AG09319 (cell line): ENCODE measurements around the gene EBP.

Experiments
- DNase-seq: peaks from one replicate; pipeline ENCODE4 v3.0.0-alpha.2; 2010; ENCODE audit warnings: low read depth; ENCODE audit errors: extremely low read depth
- TF ChIP-seq, protein P1 (sequence below): IDR thresholded peaks from 2 replicates; pipeline ENCODE4 v1.5.1; 2011; ENCODE audit warnings: low read depth, mild to moderate bottlenecking, inconsistent platforms, low read length, moderate library complexity

The EBP gene

GRCh38 chrX:48508400-48509244 is 13.0 kb upstream of the EBP start, which contains the start of gene PORCN:
TSS of gene PORCN (plus strand) at chrX:48508992. CDS start at chrX:48509821, 829 bp downstream.
- TF ChIP-seq, protein P1, sequence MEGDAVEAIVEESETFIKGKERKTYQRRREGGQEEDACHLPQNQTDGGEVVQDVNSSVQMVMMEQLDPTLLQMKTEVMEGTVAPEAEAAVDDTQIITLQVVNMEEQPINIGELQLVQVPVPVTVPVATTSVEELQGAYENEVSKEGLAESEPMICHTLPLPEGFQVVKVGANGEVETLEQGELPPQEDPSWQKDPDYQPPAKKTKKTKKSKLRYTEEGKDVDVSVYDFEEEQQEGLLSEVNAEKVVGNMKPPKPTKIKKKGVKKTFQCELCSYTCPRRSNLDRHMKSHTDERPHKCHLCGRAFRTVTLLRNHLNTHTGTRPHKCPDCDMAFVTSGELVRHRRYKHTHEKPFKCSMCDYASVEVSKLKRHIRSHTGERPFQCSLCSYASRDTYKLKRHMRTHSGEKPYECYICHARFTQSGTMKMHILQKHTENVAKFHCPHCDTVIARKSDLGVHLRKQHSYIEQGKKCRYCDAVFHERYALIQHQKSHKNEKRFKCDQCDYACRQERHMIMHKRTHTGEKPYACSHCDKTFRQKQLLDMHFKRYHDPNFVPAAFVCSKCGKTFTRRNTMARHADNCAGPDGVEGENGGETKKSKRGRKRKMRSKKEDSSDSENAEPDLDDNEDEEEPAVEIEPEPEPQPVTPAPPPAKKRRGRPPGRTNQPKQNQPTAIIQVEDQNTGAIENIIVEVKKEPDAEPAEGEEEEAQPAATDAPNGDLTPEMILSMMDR: no peak
- DNase-seq: peak; percentile 19

- no peak for DNase-seq
- TF ChIP-seq, protein P1: no peak
These were observed 12.4 kb upstream of the EBP start for GRCh38 chrX:48509245-48509590.

- DNase-seq: no peak
- TF ChIP-seq, protein P1: no peak
These were observed 12.0 kb upstream of the EBP start for GRCh38 chrX:48509619-48510018.

DNA sequence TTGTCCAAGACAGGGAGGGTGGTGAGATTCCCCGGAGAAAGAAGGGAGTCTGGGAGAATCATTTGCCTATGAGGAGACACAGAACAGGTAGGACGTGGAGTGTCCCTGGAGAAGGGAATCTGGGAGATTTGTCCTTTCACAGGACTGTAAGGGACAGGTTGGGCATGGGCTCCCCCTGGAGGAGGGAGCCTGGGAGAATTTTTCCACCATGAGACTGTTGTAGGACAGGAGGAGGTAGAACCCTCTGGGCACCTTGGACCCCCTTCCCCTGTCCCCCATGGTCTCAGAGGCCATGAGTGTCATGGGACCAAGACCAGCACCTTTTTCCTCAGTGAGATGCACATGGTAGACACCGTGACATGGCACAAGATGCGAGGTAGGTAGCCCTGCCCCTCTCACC is 10.0 kb upstream of the EBP start:
- TF ChIP-seq, protein P1: peak; percentile 48
- DNase-seq: no peak

- DNase-seq: no peak
- TF ChIP-seq, protein P1: no peak
These were observed 9.2 kb upstream of the EBP start for GRCh38 chrX:48512371-48512935.

DNA sequence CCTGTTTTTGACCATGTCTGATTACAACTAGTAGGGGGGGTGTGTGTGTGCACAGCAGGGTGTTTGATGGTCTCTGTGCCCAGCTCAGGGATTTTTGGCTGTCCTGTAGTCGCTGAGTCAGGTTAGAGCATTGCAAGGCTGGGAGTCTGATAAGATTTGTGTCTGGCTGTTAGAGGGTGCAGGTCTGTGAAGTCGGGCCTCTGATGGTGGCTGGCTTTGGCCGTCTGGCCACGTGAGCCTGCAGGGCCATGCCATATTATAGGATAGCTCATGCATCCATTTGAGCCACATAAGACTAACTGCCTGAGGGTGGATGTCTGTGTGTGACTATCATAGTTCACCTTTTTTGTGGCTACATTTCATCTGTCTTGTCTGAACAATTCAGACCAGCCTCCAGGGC is 7.9 kb upstream of the EBP start:
- TF ChIP-seq, protein P1: no peak
- DNase-seq: no peak

DNA sequence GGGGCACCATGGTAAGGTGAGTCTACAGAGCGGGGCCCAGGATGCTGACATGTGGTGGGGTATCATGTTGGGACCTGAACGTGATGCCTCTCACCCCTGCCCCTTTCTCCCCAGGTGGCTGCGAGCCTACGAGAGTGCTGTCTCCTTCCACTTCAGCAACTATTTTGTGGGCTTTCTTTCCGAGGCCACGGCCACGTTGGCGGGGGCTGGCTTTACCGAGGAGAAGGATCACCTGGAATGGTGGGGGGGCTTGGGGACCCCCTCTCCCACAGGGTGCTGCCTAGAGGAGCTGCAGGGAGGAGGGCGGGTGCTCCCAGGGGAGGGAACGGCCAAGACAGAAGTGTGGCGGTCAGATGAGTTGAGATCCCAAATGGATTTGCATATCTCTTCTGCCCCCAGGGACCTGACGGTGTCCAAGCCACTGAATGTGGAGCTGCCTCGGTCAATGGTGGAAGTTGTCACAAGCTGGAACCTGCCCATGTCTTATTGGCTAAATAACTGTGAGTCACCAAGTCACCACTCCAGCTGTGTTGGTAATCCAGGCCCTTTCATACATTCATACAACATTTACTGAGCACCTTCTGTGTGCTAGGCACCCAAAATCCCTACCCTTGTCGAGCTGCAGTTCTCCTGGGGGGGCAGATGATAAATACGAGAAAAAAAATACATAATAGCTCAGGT is 7.3 kb upstream of the EBP start:
- TF ChIP-seq, protein P1: no peak
- DNase-seq: no peak
